Limb (tissue), 2 donors: ENCODE results near the gene SDC3.

ENCODE experiments used
- DNase-seq, 2 donors: peaks; one replicate each; pipeline ENCODE4 v3.0.0-alpha.2; 2016; ENCODE audit errors: extremely low spot score in 2 of 2

Gene SDC3

DNA sequence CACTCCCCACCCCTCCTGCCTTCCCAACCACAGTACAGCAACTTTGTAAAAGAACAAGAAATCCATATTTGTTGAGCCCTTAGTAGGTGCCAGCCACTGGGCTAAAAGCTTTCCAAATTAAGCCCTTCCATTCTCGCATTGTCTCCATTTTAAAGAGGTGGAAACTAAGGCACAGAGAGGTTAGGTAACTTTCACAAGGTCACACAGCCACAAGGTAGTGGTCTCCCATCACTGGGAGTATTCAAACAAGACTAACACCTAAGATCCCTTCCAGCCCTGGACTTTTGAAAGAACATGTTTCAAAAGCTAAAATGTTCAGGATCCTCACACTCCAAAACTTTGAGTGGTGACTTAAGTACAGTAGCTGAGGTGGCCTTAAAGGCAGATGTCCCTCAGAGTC is 3.2 kb downstream of the SDC3 start:
- no peak for DNase-seq

DNA sequence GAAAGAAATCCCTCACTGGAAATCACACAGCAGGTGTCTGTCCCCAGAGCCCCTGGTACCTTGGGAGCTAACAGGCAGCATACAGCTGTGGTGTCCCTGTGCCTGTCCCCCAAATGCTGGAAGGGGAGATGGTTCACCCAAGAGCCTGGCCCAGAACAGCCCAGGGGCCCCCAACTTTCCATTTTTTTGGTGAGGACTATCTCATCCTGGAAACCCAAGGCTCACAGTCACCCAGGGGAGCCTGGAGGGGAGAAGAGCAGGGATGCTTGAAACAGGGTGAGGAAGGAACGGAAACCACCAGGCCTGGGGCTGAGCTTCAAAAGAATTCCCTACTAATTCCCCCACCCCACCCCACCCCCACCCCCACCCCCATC is 3.6 kb downstream of the SDC3 start:
- no peak for DNase-seq

GRCh38 chr1:30904191-30904961 is 4.2 kb downstream of the SDC3 start:
- no peak for DNase-seq

- DNase-seq, result no peak
These were observed 5.1 kb downstream of the SDC3 start for GRCh38 chr1:30903343-30904034.

GRCh38 chr1:30902593-30903290 is 5.8 kb downstream of the SDC3 start:
- no peak for DNase-seq

DNA sequence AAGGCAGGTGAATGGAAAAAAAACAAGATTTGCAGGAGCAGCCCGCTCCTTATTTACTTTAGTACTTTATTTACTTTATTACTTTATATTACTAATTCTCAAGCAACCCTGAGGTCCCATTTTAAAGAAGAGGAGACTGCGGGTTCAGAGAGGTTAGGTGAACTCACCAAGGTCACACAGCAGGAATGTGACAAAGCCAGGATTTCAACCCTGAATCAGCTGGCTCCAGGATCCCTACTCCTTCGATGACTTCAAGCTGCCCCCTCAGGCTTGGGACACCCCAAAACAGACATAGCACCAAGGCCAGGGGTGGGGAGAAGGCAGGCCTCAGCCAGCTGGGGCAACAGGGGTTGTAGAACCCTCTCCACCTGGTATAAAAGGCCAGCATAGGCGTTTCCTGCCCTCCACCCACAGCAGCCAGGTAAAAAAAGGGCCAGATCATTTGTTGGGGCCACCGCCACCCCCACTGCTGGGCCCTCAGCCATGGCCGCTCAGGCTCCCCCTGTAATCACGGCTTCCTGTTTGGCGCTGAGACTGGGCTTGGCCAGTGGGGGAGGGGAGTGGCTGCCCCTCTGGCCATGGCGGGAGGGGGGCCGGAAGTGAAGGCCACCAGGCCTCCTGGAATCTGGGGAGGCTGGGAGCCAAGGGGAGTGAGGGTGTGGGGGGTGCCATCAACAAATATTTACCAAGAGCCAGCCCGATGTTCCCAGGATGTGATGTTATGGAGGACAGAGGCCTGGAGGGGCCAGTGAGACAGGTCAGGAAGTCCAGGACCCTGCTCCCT is 6.6 kb downstream of the SDC3 start:
- DNase-seq, result no peak

DNA sequence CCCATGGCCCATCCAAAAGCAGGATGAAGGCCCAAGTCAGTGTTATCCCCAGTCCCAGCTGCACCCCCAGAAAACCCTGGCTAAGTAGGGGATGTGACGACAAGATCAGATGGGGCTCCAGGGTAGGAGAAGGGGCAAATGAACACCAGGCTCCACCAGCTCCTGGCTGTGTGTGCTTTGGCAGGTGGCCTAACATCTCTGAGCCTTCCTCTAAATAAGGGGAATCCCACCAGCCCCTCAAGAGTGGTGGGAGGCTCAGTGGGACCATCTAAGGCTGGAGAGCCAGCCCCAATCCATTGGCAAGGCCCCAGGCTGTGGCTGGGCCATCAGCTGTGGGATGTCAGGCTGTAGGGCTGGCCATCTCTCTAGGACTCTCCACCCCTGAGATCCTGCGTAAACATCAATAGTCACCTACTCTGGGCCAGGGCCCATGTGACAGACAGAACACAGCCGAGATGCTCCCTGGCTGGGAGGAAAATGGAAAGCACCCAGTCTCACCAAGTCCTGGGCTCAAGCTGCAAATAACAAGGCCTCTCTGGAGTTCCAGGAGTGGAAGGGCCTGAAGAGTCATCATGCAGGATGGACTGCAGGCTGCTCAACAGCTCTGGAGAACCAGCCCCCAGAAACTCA is 7.5 kb downstream of the SDC3 start:
- no peak for DNase-seq

- DNase-seq, result no peak
These were observed 8.1 kb downstream of the SDC3 start for GRCh38 chr1:30900486-30900885.

DNA sequence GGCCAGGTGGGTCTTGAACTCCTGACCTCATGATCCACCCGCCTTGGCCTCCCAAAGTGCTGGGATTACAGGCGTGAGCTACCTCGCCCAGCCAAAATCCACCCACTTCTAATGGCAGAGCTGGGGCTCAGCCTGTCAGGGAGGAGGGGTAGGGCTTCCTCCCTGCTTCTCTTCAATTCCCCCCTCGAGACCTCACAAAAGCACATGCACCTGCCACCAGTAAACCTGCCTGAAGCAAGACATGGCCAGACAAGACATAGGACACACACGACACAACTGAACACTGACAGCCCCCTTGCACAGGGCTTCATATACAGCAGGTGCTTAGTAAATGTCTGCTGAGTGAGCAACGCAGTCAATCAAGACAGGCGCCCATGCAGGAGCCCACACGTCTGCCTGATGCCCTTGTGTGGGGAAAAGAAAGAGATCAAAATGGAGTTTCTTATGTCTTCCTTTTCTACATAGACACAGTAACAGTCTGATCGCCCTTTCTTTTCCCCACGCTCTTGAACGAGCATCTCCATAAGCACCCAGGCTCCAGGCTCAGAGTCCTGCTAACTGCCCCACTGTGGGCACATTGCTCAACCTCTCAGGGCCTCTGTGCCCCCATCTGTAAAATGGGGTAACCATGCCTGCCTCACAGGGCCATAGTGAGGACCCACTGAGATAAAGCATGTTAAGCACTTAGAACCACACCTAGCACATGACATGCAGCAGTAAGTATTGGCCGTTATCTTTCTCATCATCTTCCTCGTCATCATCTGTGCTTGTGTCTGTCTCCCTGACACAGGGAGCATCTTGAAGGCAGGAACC is 8.8 kb downstream of the SDC3 start:
- DNase-seq, result no peak

GRCh38 chr1:30898031-30898815 is 10.3 kb downstream of the SDC3 start:
- no peak for DNase-seq

GRCh38 chr1:30896905-30897304 is 11.7 kb downstream of the SDC3 start:
- DNase-seq, result no peak

DNA sequence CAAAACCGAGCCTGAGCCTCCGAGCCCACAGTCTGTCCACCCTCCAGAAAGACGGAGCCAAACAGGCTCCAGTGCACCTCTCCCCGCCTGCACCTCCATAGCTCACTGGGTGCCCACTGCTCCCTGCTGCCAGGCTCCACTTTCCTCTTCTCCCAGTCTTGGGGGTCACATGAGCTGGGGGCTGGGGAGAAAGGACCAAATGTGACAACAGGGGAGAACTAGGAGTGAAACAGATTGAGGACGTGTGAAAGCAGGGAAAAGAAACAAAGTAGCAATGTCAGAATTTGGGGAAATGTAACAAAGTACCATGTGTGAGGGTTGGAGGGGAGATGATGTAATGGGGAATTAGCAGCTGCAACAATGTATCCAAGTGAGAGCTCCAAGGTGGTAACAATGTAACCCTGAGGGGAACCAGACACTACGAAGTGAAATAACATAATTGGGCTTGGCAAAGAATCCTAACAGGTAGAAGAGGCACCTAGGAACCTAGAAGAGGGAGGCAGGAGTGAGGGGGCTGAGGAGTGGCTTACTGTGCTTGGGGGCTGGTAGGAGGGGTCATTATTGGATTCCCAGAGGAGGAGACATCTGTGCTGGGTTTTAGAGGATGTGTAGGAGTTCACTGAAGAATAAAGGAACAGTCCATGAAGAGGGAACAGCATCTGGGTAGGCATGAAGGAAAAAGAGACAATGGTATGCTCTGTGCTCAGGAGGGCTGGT is 12.5 kb downstream of the SDC3 start:
- DNase-seq, result no peak

DNA sequence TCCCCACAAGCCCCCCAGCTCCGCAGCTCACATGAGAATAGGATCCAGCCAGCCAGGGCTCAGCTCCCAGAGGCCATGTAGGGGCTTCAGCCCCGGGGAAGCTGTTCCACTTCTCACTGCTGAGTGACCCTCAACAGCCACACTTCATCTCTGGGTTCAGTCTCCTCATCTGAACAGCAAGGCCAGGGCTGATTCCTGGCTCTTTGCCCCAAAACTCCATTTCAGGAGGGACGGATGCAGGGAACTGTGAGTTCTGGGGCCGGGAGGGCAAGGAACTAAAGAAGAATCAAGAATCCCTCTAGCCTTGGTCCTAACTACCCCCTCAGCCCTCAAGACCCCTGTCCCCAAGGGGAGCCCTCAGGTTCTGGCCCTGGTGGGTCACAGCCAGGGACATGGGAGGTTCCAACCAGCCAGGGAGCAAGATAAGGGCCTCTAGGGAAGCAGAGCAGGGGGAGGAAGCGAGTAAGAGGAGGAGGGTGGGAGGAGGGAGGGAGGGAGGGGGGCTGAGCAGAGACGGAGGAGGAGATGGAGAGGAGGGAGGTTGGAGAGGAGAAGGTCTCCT is 13.1 kb downstream of the SDC3 start:
- no peak for DNase-seq

GRCh38 chr1:30894508-30894973 is 14.0 kb downstream of the SDC3 start:
- no peak for DNase-seq

DNA sequence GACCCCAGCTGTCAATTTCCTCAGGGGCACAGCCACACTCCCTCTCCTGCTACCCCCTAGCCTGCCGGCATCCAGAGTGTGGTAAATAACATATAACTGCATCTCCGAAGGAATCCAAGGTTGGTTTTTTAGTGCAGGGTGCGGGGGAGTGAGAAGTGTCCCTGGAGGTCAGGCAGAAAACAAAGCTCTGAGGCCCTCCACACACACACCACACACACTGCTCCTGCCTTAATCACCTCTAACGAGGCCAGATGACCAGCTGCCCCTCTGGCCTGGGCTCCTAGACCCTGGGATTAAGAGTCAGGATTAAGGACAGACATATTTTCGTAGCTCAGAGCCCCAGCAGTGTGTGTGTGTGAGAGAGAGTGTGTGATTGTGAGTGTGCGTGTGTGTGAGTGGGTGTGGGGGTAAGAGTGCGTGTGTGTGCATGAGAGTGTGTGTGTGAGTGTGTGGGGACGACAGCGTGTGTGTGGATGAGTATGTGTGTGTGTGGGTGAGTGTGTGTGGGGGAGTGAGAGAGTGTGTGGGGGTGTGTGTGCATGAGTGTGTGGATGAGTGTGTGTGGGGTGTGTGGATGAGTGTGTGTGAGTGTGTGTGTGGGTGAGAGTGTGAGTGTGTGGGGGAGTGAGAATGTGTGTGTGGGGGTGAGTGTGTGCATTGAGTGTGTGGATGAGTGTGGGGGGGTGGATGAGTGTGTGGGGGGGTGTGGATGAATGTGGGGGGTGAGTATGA is 14.6 kb downstream of the SDC3 start:
- no peak for DNase-seq

- DNase-seq, result no peak
These were observed 15.9 kb downstream of the SDC3 start for GRCh38 chr1:30892671-30893073.

- no peak for DNase-seq
These were observed 17.4 kb downstream of the SDC3 start for GRCh38 chr1:30891227-30891552.
